Upper lobe of left lung (tissue), 4 donors: ENCODE measurements around the gene TENM4.

Source experiments
- POLR2A ChIP-seq, 4 donors: fragments of 450-650 bp; IDR thresholded peaks; one replicate each; pipeline ENCODE4 v1.5.1; 2016 to 2017; ENCODE audit warnings: antibody characterized with exemption in 4 of 4, mild to moderate bottlenecking in 2 of 4
- POLR2AphosphoS5 ChIP-seq, 2 donors: sonication (generic); formaldehyde crosslinking; IDR thresholded peaks; one replicate each; pipeline ENCODE4 v1.5.1; 2017; ENCODE audit warnings: antibody characterized with exemption in 2 of 2

DNA sequence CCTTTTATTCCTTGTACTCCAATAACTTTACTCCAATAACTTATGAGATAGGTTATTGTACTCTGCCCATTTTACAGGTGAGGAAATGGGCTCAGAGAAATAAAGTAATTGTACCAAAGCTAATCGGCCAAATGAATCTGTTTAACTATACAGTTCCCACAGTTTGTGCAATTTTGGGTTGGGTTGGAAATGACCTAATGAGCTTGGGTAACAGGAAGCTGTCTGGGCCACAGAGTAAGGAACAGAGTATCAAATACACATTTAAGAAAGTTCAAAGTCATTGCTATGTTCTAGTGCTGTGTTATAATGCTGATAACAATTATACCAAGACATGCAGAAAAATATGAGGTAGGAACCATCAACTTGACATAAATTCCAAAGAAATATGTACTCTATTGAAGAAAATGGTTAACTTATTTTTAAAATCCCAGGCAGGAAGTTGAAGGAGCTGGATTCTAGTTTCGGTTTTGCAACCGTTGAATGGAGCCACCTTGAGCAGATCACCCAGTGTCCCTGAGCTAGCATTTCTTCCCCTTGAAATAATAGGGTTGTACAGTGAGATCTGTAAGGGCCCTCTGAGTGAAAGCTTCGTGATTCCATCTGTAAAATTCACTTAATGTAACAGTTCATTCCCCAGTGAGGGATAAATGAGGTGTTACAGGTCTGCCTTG lies 505.3 kb downstream of the TENM4 start:
- TF ChIP-seq POLR2AphosphoS5 (IDR thresholded peaks at IDR 0.05) (no peak), POLR2A (IDR thresholded peaks at IDR 0.05) (no peak)
